SU-DHL-6 (cell line): Measurements from ENCODE around the gene KCTD14.
"Not testable (repeated sequence)": the region's sequence is repeated elsewhere in the genome, so short reads cannot be mapped to it uniquely, and the experiment has no call there.

ENCODE experiments used
- CTCF ChIP-seq: fragments of 200-600 bp; sonication (generic); IDR thresholded peaks from one replicate; pipeline ENCODE4 v1.5.1; 2017; ENCODE audit warnings: antibody characterized with exemption, mild to moderate bottlenecking, low read length, moderate library complexity; ENCODE audit not compliant: insufficient read depth, poor library complexity, severe bottlenecking
- EZH2phosphoT487 ChIP-seq: fragments of 200-600 bp; sonication (generic), shearing (Covaris generic); conservative IDR thresholded peaks from 2 replicates; pipeline ENCODE4 v1.6.1; 2018; ENCODE audit warnings: mild to moderate bottlenecking, antibody characterized with exemption, low read length, moderate library complexity, mixed read lengths

GRCh38 chr11:78014937-78015520 lies 8.0 kb downstream of the KCTD14 start:
- TF ChIP-seq CTCF, EZH2phosphoT487: not testable (repeated sequence)
